HG03159 (cell line): Measurements from ENCODE around the gene NHLH1.

Experiments
- ATAC-seq: cut with Tn5 transposase; IDR thresholded peaks from one replicate; pipeline ENCODE4 v1.9.1; 2021; ENCODE audit warnings: mild to moderate bottlenecking, moderate library complexity; ENCODE audit not compliant: unreplicated experiment

The NHLH1 gene

GRCh38 chr1:160409486-160409885, 42.6 kb downstream of the NHLH1 start:
- ATAC-seq: no peak

- no peak for ATAC-seq
Observed at GRCh38 chr1:160410406-160411005, 43.6 kb downstream of the NHLH1 start.

- no peak for ATAC-seq
Observed at GRCh38 chr1:160411271-160412027, 44.6 kb downstream of the NHLH1 start.

- ATAC-seq: no peak
Observed at GRCh38 chr1:160412028-160412362, 45.1 kb downstream of the NHLH1 start.

GRCh38 chr1:160413716-160414115, 46.8 kb downstream of the NHLH1 start:
- ATAC-seq: no peak

- ATAC-seq: no peak
Observed at GRCh38 chr1:160414881-160415280, 48.0 kb downstream of the NHLH1 start.

- no peak for ATAC-seq
Observed at GRCh38 chr1:160415696-160416290, 48.9 kb downstream of the NHLH1 start.

GRCh38 chr1:160416369-160416768, 49.5 kb downstream of the NHLH1 start:
- ATAC-seq: no peak

- no peak for ATAC-seq
Observed at GRCh38 chr1:160418483-160418882, 51.6 kb downstream of the NHLH1 start.

- ATAC-seq: no peak
Observed at GRCh38 chr1:160419150-160419837, 52.4 kb downstream of the NHLH1 start.

GRCh38 chr1:160419838-160420169, 52.9 kb downstream of the NHLH1 start:
- no peak for ATAC-seq

GRCh38 chr1:160420881-160421842, 54.3 kb downstream of the NHLH1 start:
- ATAC-seq: no peak

GRCh38 chr1:160421881-160422280, 55.0 kb downstream of the NHLH1 start:
- ATAC-seq: no peak
